H1 (cell line): ENCODE data around the gene PPP1R1A. TPM values are rescaled to one million over a fixed set of nuclear protein-coding genes. Genes with fewer than 3 reads are reported as not detected.

Source experiments
- CTCF ChIA-PET: fragments of 300-600 bp; sonication (Branson Sonifier 250); formaldehyde crosslinking; loops from one replicate; lab custom pipeline; 2021; ENCODE audit not compliant: partially characterized antibody; lab: Charles Lee
- POLR2A ChIA-PET: fragments of 300-600 bp; sonication (Branson Sonifier 250); formaldehyde crosslinking; loops from one replicate; lab custom pipeline; 2021; ENCODE audit warnings: inconsistent platforms; ENCODE audit not compliant: partially characterized antibody; lab: Charles Lee
- DNase-seq, 2 experiments: peaks; one replicate each; pipeline versions ENCODE4 v3.0.0 to v3.0.0-alpha.2; 2010 to 2022; ENCODE audit warnings: low spot score in 2 of 2, low read depth in 1 of 2, mixed read lengths in 1 of 2
- FAIRE-seq: peaks from 2 replicates; lab custom pipeline; 2011; peaks lifted over from hg19 to GRCh38; lab: Jason Lieb, UNC
- H2AFZ ChIP-seq: 2 replicates; pipeline ENCODE4 v1.8.1; 2012; ENCODE audit warnings: low read length, inconsistent platforms
- H2AK5ac ChIP-seq: 2 replicates; pipeline ENCODE4 v1.6.1; 2013; ENCODE audit warnings: low read depth, low read length
- H2BK120ac ChIP-seq: replicated peaks from 2 replicates; pipeline ENCODE3; 2013; ENCODE audit warnings: low read depth, low read length, inconsistent platforms
- H2BK12ac ChIP-seq: 2 replicates; pipeline ENCODE4 v1.6.1; 2013; ENCODE audit warnings: low read depth, low read length
- H2BK15ac ChIP-seq: 2 replicates; pipeline ENCODE4 v1.6.1; 2013; ENCODE audit warnings: low read length
- H2BK20ac ChIP-seq: 2 replicates; pipeline ENCODE4 v1.6.1; 2013; ENCODE audit warnings: low read length
- H2BK5ac ChIP-seq: 2 replicates; pipeline ENCODE4 v1.6.1; 2013; ENCODE audit warnings: low read depth, low read length
- H3K14ac ChIP-seq: 2 replicates; pipeline ENCODE4 v1.6.1; 2013; ENCODE audit warnings: inconsistent platforms; ENCODE audit not compliant: insufficient read length
- H3K18ac ChIP-seq: 2 replicates; pipeline ENCODE4 v1.6.1; 2013; ENCODE audit warnings: low read length; ENCODE audit errors: extremely low read depth
- H3K23ac ChIP-seq: 2 replicates; pipeline ENCODE4 v1.6.1; 2013; ENCODE audit warnings: inconsistent platforms; ENCODE audit not compliant: insufficient read length
- H3K23me2 ChIP-seq: 2 replicates; pipeline ENCODE4 v1.6.1; 2013; ENCODE audit warnings: low read depth, low read length
- H3K27ac ChIP-seq: 2 replicates; pipeline ENCODE4 v1.6.1; 2011; ENCODE audit warnings: low read depth, low read length, inconsistent platforms
- H3K27me3 ChIP-seq, 4 experiments: replicated peaks in 1 of 4; 1 replicate in 1 of 4; 2 replicates in 3 of 4; pipeline versions ENCODE4 v1.6.1 to v1.8.1; 2011 to 2013; ENCODE audit warnings: low read length in 3 of 4, mild to moderate bottlenecking in 3 of 4, inconsistent platforms in 2 of 4, mixed read lengths in 2 of 4, moderate library complexity in 1 of 4; ENCODE audit not compliant: control insufficient read depth in 3 of 4, insufficient read depth in 3 of 4; ENCODE audit errors: extremely low read depth in 1 of 4
- H3K36me3 ChIP-seq, 4 experiments: 2 replicates each; pipeline versions ENCODE4 v1.6.1 to v1.8.1; 2011 to 2013; ENCODE audit warnings: mild to moderate bottlenecking in 4 of 4, low read length in 3 of 4, moderate library complexity in 2 of 4, control low read depth in 1 of 4, inconsistent platforms in 1 of 4; ENCODE audit not compliant: insufficient read depth in 4 of 4, control insufficient read depth in 2 of 4
- H3K4ac ChIP-seq: replicated peaks from 2 replicates; pipeline ENCODE3; 2013; ENCODE audit warnings: low read length, low read depth, mixed read lengths, inconsistent platforms; ENCODE audit not compliant: insufficient read length
- H3K4me1 ChIP-seq, 4 experiments: replicated peaks in 1 of 4; 1 replicate in 1 of 4; 2 replicates in 3 of 4; pipeline versions ENCODE4 v1.6.1 to v1.8.1; 2011 to 2013; ENCODE audit warnings: low read length in 3 of 4, inconsistent platforms in 2 of 4, mixed read lengths in 1 of 4; ENCODE audit not compliant: insufficient read depth in 4 of 4, control insufficient read depth in 3 of 4
- H3K4me2 ChIP-seq, 2 experiments: 2 replicates each; pipeline versions ENCODE4 v1.6.1 to v1.8.1; 2011 to 2013; ENCODE audit warnings: low read depth in 2 of 2, low read length in 2 of 2, control low read depth in 1 of 2, inconsistent platforms in 1 of 2, mild to moderate bottlenecking in 1 of 2; ENCODE audit not compliant: insufficient read depth in 1 of 2
- H3K4me3 ChIP-seq, 4 experiments: fragments of 200-600, 300-600 bp in 1 of 4; sonication (generic), shearing (Covaris generic), sonication (Bioruptor Twin) in 1 of 4; 2 replicates each; pipeline versions ENCODE4 v1.5.1 to v1.8.1; 2011 to 2016; ENCODE audit warnings: low read length in 4 of 4, low read depth in 3 of 4, control low read depth in 2 of 4, inconsistent platforms in 2 of 4, mild to moderate bottlenecking in 2 of 4, mixed read lengths in 1 of 4, moderate library complexity in 1 of 4; ENCODE audit not compliant: insufficient read depth in 2 of 4; ENCODE audit errors: extremely low read depth in 1 of 4
- H3K56ac ChIP-seq: replicated peaks from 2 replicates; pipeline ENCODE3; 2013; ENCODE audit warnings: low read depth, mild to moderate bottlenecking, mixed read lengths, low read length, inconsistent platforms; ENCODE audit not compliant: insufficient read length
- H3K79me1 ChIP-seq: 2 replicates; pipeline ENCODE4 v1.6.1; 2013; ENCODE audit warnings: low read depth, low read length, control low read depth
- H3K79me2 ChIP-seq, 2 experiments: 2 replicates each; pipeline versions ENCODE4 v1.6.1 to v1.8.1; 2012 to 2013; ENCODE audit warnings: low read length in 2 of 2, mild to moderate bottlenecking in 2 of 2, inconsistent platforms in 1 of 2; ENCODE audit not compliant: insufficient read depth in 2 of 2, control insufficient read depth in 1 of 2
- H3K9ac ChIP-seq, 4 experiments: replicated peaks in 1 of 4; 1 replicate in 1 of 4; 2 replicates in 3 of 4; pipeline versions ENCODE4 v1.6.1 to v1.8.1; 2011 to 2013; ENCODE audit warnings: low read depth in 3 of 4, low read length in 3 of 4, control low read depth in 2 of 4, mild to moderate bottlenecking in 2 of 4, moderate library complexity in 2 of 4, inconsistent platforms in 1 of 4; ENCODE audit errors: extremely low read depth in 1 of 4
- H3K9me3 ChIP-seq, 2 experiments: 2 replicates each; pipeline versions ENCODE4 v1.6.1 to v1.8.1; 2012 to 2013; ENCODE audit warnings: mild to moderate bottlenecking in 2 of 2, moderate library complexity in 2 of 2, control low read depth in 1 of 2, inconsistent platforms in 1 of 2, low read depth in 1 of 2, low read length in 1 of 2, mixed read lengths in 1 of 2; ENCODE audit not compliant: insufficient read depth in 2 of 2
- H4K20me1 ChIP-seq, 2 experiments: replicated peaks in 1 of 2; 2 replicates each; pipeline versions ENCODE3 to v1.8.1; 2011 to 2013; ENCODE audit warnings: inconsistent platforms in 2 of 2, low read length in 2 of 2, mild to moderate bottlenecking in 1 of 2; ENCODE audit not compliant: insufficient read depth in 2 of 2, control insufficient read depth in 1 of 2
- H4K5ac ChIP-seq: 2 replicates; pipeline ENCODE4 v1.6.1; 2013; ENCODE audit warnings: low read length, low read depth, mixed read lengths, inconsistent platforms; ENCODE audit not compliant: insufficient read length
- H4K8ac ChIP-seq: 2 replicates; pipeline ENCODE4 v1.8.0; 2013; ENCODE audit warnings: mild to moderate bottlenecking, moderate library complexity, low read length, inconsistent platforms; ENCODE audit not compliant: insufficient read depth; ENCODE audit errors: extremely low read depth
- H4K91ac ChIP-seq: replicated peaks from 2 replicates; pipeline ENCODE3; 2013; ENCODE audit warnings: low read length, mixed read lengths, inconsistent platforms; ENCODE audit not compliant: insufficient read length
- ASH2L ChIP-seq: fragments of 200-600, 300-600 bp; sonication (generic); IDR thresholded peaks from one replicate; pipeline ENCODE4 v1.7.1; 2017; ENCODE audit warnings: low read length
- BACH1 ChIP-seq: IDR thresholded peaks from 2 replicates; pipeline ENCODE4 v1.6.1; 2012; ENCODE audit warnings: low read length, improper control_type of control experiment
- JUN ChIP-seq: IDR thresholded peaks from 2 replicates; pipeline ENCODE4 v1.6.1; 2011; ENCODE audit warnings: low read depth, mild to moderate bottlenecking, improper control_type of control experiment, low read length
- JUND ChIP-seq: IDR thresholded peaks from 2 replicates; pipeline ENCODE4 v1.6.1; 2011; ENCODE audit warnings: mild to moderate bottlenecking, improper control_type of control experiment, low read length
- MAFK ChIP-seq: IDR thresholded peaks from 2 replicates; pipeline ENCODE4 v1.6.1; 2012; ENCODE audit warnings: low read depth, mild to moderate bottlenecking, improper control_type of control experiment, low read length
- MAX ChIP-seq: IDR thresholded peaks from 2 replicates; pipeline ENCODE4 v1.6.1; 2012; ENCODE audit warnings: inconsistent platforms
- POLR2AphosphoS5 ChIP-seq: IDR thresholded peaks from 2 replicates; pipeline ENCODE4 v1.6.1; 2011; ENCODE audit warnings: low read depth, low read length
- SIX5 ChIP-seq: IDR thresholded peaks from 2 replicates; pipeline ENCODE4 v1.6.1; 2011; ENCODE audit warnings: mild to moderate bottlenecking, low read depth, low read length
- TEAD4 ChIP-seq: IDR thresholded peaks from 2 replicates; pipeline ENCODE4 v1.6.1; 2012; ENCODE audit warnings: low read depth, low read length, inconsistent platforms, mixed read lengths
- YY1 ChIP-seq: IDR thresholded peaks from 2 replicates; pipeline ENCODE4 v1.6.1; 2011; ENCODE audit warnings: low read depth, mild to moderate bottlenecking, low read length
- WGBS, 2 experiments: shearing (Covaris generic) in 1 of 2; methylation state at CpG; one replicate each; pipeline versions ENCODE4 v1.1.6 to v1.1.7; 2013 to 2015; ENCODE audit warnings: low lambda C conversion rate in 2 of 2, mixed read lengths in 2 of 2, inconsistent platforms in 1 of 2, low coverage in 1 of 2, missing lambda C conversion rate in 1 of 2; ENCODE audit not compliant: insufficient replicate concordance in 2 of 2, insufficient coverage in 1 of 2, insufficient read length in 1 of 2; ENCODE audit errors: extremely low coverage in 1 of 2, missing lambda C conversion rate in 1 of 2; 5-methylcytosine and 5-hydroxymethylcytosine counted together
- polyA plus RNA-seq, 7 experiments: library from polyadenylated mRNA; depleted of rRNA in 3 of 7; stranded (reverse) in 5 of 7; unstranded in 2 of 7; fragments of >200 nt in 5 of 7; fragments of 200-250 nt in 2 of 7; gene quantifications; 1 replicate in 5 of 7; 2 replicates in 1 of 7; 4 replicates in 1 of 7; pipeline versions ENCODE4 v1.2.1 to v1.2.3, GENCODE V29; 2011 to 2013; ENCODE audit warnings: missing spikeins in 2 of 7, mixed read lengths in 2 of 7
- total RNA-seq: library from RNA; stranded (reverse); fragmentation: NEBNext Ultra II Directional; extraction: Animal tissue kit (Norgen Biotek cat#: 25700); gene quantifications from 2 replicates; pipeline ENCODE4 v1.2.1, GENCODE V29; 2021

The PPP1R1A gene
- total and polyA plus RNA-seq, 2 of the 8 experiments (the other 6 are each of a cell fraction or from before 2014, with no cell fraction given) = 5.8 to 13.1 TPM

GRCh38 chr12:54565310-54565985 is 23.0 kb downstream of the PPP1R1A start:
- Histone ChIP-seq H2BK12ac (no peak overlapping the region), H3K18ac (peak overlapping the region; percentile 79), H3K23me2 (peaks cover 3% of the 10 kb centered on the region; the same call in 1 of the 2 replicates), H3K27ac (no peak overlapping the region), H2BK5ac (peak overlapping the region; percentile 1; the same call in 1 of the 2 replicates), H3K79me1 (no peaks in the 10 kb centered on the region), H4K8ac (no peak overlapping the region), H3K4me3 (peak overlapping the region in 3 of 4 experiments; percentile 3 to 29 (median 19); a peak in 4 of 8 replicates), H3K14ac (no peak overlapping the region), H3K4ac (no peak overlapping the region), H3K36me3 (no peaks in the 10 kb centered on the region), H2AK5ac (no peak overlapping the region), H3K79me2 (no peaks in the 10 kb centered on the region), H2BK120ac (no peak overlapping the region), H3K27me3 (peaks cover 15 to 38% (median 35%) of the 10 kb centered on the region in 4 experiments), H3K56ac (no peak overlapping the region), H3K9me3 (no peaks in the 10 kb centered on the region), H2BK15ac (no peak overlapping the region), H3K23ac (no peak overlapping the region), H3K4me2 (peak overlapping the region; percentile 56 to 66), H2AFZ (no peak overlapping the region), H3K9ac (no peak overlapping the region; a peak in 2 of 7 replicates), H2BK20ac (no peak overlapping the region), H4K91ac (no peak overlapping the region), H4K20me1 (no peaks in the 10 kb centered on the region), H4K5ac (no peak overlapping the region), H3K4me1 (peaks cover 10 to 17% (median 14%) of the 10 kb centered on the region in 4 experiments; a peak in 6 of 7 replicates)
- CTCF ChIA-PET = interaction anchor here (1.0 to 5.7 kb wide), 13 partner anchors 8 to 166 kb away, joined by 3 to 53 read pairs (median 10); partner anchors contain the start of gene PDE1B
- 25% methylated on average over 10 of the region's 10 CpGs; no CpG with 5 or more reads in 1 of the 2 experiments for WGBS, 2 experiments
- POLR2A ChIA-PET = interaction anchor here (1.1 to 1.4 kb wide), 4 partner anchors 13 to 27 kb away, joined by 3 to 4 read pairs (median 4); no protein-coding TSS in a partner anchor
- FAIRE-seq (peak; percentile 52), DNase-seq (no peak)
- peak; percentile 76 for TF ChIP-seq YY1
- no peak for TF ChIP-seq MAX
- no peak for TF ChIP-seq POLR2AphosphoS5
- TF ChIP-seq JUN = no peak
- peak; percentile 35; the same call in 1 of the 2 replicates for TF ChIP-seq BACH1
- 0 out of 2 replicates have a peak, but pooled peaks have one; percentile 23 for TF ChIP-seq MAFK
- TF ChIP-seq JUND = peak; percentile 77
- TF ChIP-seq ASH2L = peak; percentile 6
- no peak for TF ChIP-seq TEAD4
- no peak for TF ChIP-seq SIX5
